H1 (cell line): ENCODE results near the gene CHMP4B. TPM values are rescaled to one million over a fixed set of nuclear protein-coding genes. Genes with fewer than 3 reads are reported as not detected.

Experiments used
- CTCF ChIA-PET: fragments of 300-600 bp; sonication (Branson Sonifier 250); formaldehyde crosslinking; loops from one replicate; lab custom pipeline; 2021; ENCODE audit not compliant: partially characterized antibody; lab: Charles Lee
- POLR2A ChIA-PET: fragments of 300-600 bp; sonication (Branson Sonifier 250); formaldehyde crosslinking; loops from one replicate; lab custom pipeline; 2021; ENCODE audit warnings: inconsistent platforms; ENCODE audit not compliant: partially characterized antibody; lab: Charles Lee
- DNase-seq, 2 experiments: peaks; one replicate each; pipeline versions ENCODE4 v3.0.0 to v3.0.0-alpha.2; 2010 to 2022; ENCODE audit warnings: low spot score in 2 of 2, low read depth in 1 of 2, mixed read lengths in 1 of 2
- FAIRE-seq: peaks from 2 replicates; lab custom pipeline; 2011; peaks lifted over from hg19 to GRCh38; lab: Jason Lieb, UNC
- H2AFZ ChIP-seq: 2 replicates; pipeline ENCODE4 v1.8.1; 2012; ENCODE audit warnings: low read length, inconsistent platforms
- H2AK5ac ChIP-seq: 2 replicates; pipeline ENCODE4 v1.6.1; 2013; ENCODE audit warnings: low read depth, low read length
- H2BK120ac ChIP-seq: replicated peaks from 2 replicates; pipeline ENCODE3; 2013; ENCODE audit warnings: low read depth, low read length, inconsistent platforms
- H2BK12ac ChIP-seq: 2 replicates; pipeline ENCODE4 v1.6.1; 2013; ENCODE audit warnings: low read depth, low read length
- H2BK15ac ChIP-seq: 2 replicates; pipeline ENCODE4 v1.6.1; 2013; ENCODE audit warnings: low read length
- H2BK20ac ChIP-seq: 2 replicates; pipeline ENCODE4 v1.6.1; 2013; ENCODE audit warnings: low read length
- H2BK5ac ChIP-seq: 2 replicates; pipeline ENCODE4 v1.6.1; 2013; ENCODE audit warnings: low read depth, low read length
- H3K14ac ChIP-seq: 2 replicates; pipeline ENCODE4 v1.6.1; 2013; ENCODE audit warnings: inconsistent platforms; ENCODE audit not compliant: insufficient read length
- H3K18ac ChIP-seq: 2 replicates; pipeline ENCODE4 v1.6.1; 2013; ENCODE audit warnings: low read length; ENCODE audit errors: extremely low read depth
- H3K23ac ChIP-seq: 2 replicates; pipeline ENCODE4 v1.6.1; 2013; ENCODE audit warnings: inconsistent platforms; ENCODE audit not compliant: insufficient read length
- H3K23me2 ChIP-seq: 2 replicates; pipeline ENCODE4 v1.6.1; 2013; ENCODE audit warnings: low read depth, low read length
- H3K27ac ChIP-seq: 2 replicates; pipeline ENCODE4 v1.6.1; 2011; ENCODE audit warnings: low read depth, low read length, inconsistent platforms
- H3K27me3 ChIP-seq, 4 experiments: replicated peaks in 1 of 4; 1 replicate in 1 of 4; 2 replicates in 3 of 4; pipeline versions ENCODE4 v1.6.1 to v1.8.1; 2011 to 2013; ENCODE audit warnings: low read length in 3 of 4, mild to moderate bottlenecking in 3 of 4, inconsistent platforms in 2 of 4, mixed read lengths in 2 of 4, moderate library complexity in 1 of 4; ENCODE audit not compliant: control insufficient read depth in 3 of 4, insufficient read depth in 3 of 4; ENCODE audit errors: extremely low read depth in 1 of 4
- H3K36me3 ChIP-seq, 4 experiments: 2 replicates each; pipeline versions ENCODE4 v1.6.1 to v1.8.1; 2011 to 2013; ENCODE audit warnings: mild to moderate bottlenecking in 4 of 4, low read length in 3 of 4, moderate library complexity in 2 of 4, control low read depth in 1 of 4, inconsistent platforms in 1 of 4; ENCODE audit not compliant: insufficient read depth in 4 of 4, control insufficient read depth in 2 of 4
- H3K4ac ChIP-seq: replicated peaks from 2 replicates; pipeline ENCODE3; 2013; ENCODE audit warnings: low read length, low read depth, mixed read lengths, inconsistent platforms; ENCODE audit not compliant: insufficient read length
- H3K4me1 ChIP-seq, 4 experiments: replicated peaks in 1 of 4; 1 replicate in 1 of 4; 2 replicates in 3 of 4; pipeline versions ENCODE4 v1.6.1 to v1.8.1; 2011 to 2013; ENCODE audit warnings: low read length in 3 of 4, inconsistent platforms in 2 of 4, mixed read lengths in 1 of 4; ENCODE audit not compliant: insufficient read depth in 4 of 4, control insufficient read depth in 3 of 4
- H3K4me2 ChIP-seq, 2 experiments: 2 replicates each; pipeline versions ENCODE4 v1.6.1 to v1.8.1; 2011 to 2013; ENCODE audit warnings: low read depth in 2 of 2, low read length in 2 of 2, control low read depth in 1 of 2, inconsistent platforms in 1 of 2, mild to moderate bottlenecking in 1 of 2; ENCODE audit not compliant: insufficient read depth in 1 of 2
- H3K4me3 ChIP-seq, 4 experiments: fragments of 200-600, 300-600 bp in 1 of 4; sonication (generic), shearing (Covaris generic), sonication (Bioruptor Twin) in 1 of 4; 2 replicates each; pipeline versions ENCODE4 v1.5.1 to v1.8.1; 2011 to 2016; ENCODE audit warnings: low read length in 4 of 4, low read depth in 3 of 4, control low read depth in 2 of 4, inconsistent platforms in 2 of 4, mild to moderate bottlenecking in 2 of 4, mixed read lengths in 1 of 4, moderate library complexity in 1 of 4; ENCODE audit not compliant: insufficient read depth in 2 of 4; ENCODE audit errors: extremely low read depth in 1 of 4
- H3K56ac ChIP-seq: replicated peaks from 2 replicates; pipeline ENCODE3; 2013; ENCODE audit warnings: low read depth, mild to moderate bottlenecking, mixed read lengths, low read length, inconsistent platforms; ENCODE audit not compliant: insufficient read length
- H3K79me1 ChIP-seq: 2 replicates; pipeline ENCODE4 v1.6.1; 2013; ENCODE audit warnings: low read depth, low read length, control low read depth
- H3K79me2 ChIP-seq, 2 experiments: 2 replicates each; pipeline versions ENCODE4 v1.6.1 to v1.8.1; 2012 to 2013; ENCODE audit warnings: low read length in 2 of 2, mild to moderate bottlenecking in 2 of 2, inconsistent platforms in 1 of 2; ENCODE audit not compliant: insufficient read depth in 2 of 2, control insufficient read depth in 1 of 2
- H3K9ac ChIP-seq, 4 experiments: replicated peaks in 1 of 4; 1 replicate in 1 of 4; 2 replicates in 3 of 4; pipeline versions ENCODE4 v1.6.1 to v1.8.1; 2011 to 2013; ENCODE audit warnings: low read depth in 3 of 4, low read length in 3 of 4, control low read depth in 2 of 4, mild to moderate bottlenecking in 2 of 4, moderate library complexity in 2 of 4, inconsistent platforms in 1 of 4; ENCODE audit errors: extremely low read depth in 1 of 4
- H3K9me3 ChIP-seq, 2 experiments: 2 replicates each; pipeline versions ENCODE4 v1.6.1 to v1.8.1; 2012 to 2013; ENCODE audit warnings: mild to moderate bottlenecking in 2 of 2, moderate library complexity in 2 of 2, control low read depth in 1 of 2, inconsistent platforms in 1 of 2, low read depth in 1 of 2, low read length in 1 of 2, mixed read lengths in 1 of 2; ENCODE audit not compliant: insufficient read depth in 2 of 2
- H4K20me1 ChIP-seq, 2 experiments: replicated peaks in 1 of 2; 2 replicates each; pipeline versions ENCODE3 to v1.8.1; 2011 to 2013; ENCODE audit warnings: inconsistent platforms in 2 of 2, low read length in 2 of 2, mild to moderate bottlenecking in 1 of 2; ENCODE audit not compliant: insufficient read depth in 2 of 2, control insufficient read depth in 1 of 2
- H4K5ac ChIP-seq: 2 replicates; pipeline ENCODE4 v1.6.1; 2013; ENCODE audit warnings: low read length, low read depth, mixed read lengths, inconsistent platforms; ENCODE audit not compliant: insufficient read length
- H4K8ac ChIP-seq: 2 replicates; pipeline ENCODE4 v1.8.0; 2013; ENCODE audit warnings: mild to moderate bottlenecking, moderate library complexity, low read length, inconsistent platforms; ENCODE audit not compliant: insufficient read depth; ENCODE audit errors: extremely low read depth
- H4K91ac ChIP-seq: replicated peaks from 2 replicates; pipeline ENCODE3; 2013; ENCODE audit warnings: low read length, mixed read lengths, inconsistent platforms; ENCODE audit not compliant: insufficient read length
- BCL11A ChIP-seq, 2 experiments: IDR thresholded peaks; one replicate each; pipeline ENCODE4 v1.6.1; 2011; ENCODE audit warnings: low read depth in 2 of 2, low read length in 2 of 2, mild to moderate bottlenecking in 2 of 2
- CTCF ChIP-seq, 3 experiments: IDR thresholded peaks; 1 replicate in 2 of 3; 2 replicates in 1 of 3; pipeline versions ENCODE4 v1.5.1 to v1.6.1; 2011; ENCODE audit warnings: low read length in 3 of 3, mild to moderate bottlenecking in 3 of 3, inconsistent platforms in 2 of 3, low read depth in 1 of 3, moderate library complexity in 1 of 3; ENCODE audit not compliant: insufficient read depth in 1 of 3; ENCODE audit errors: control extremely low read depth in 1 of 3
- HDAC6 ChIP-seq: IDR thresholded peaks from one replicate; pipeline ENCODE4 v1.7.1; 2012; ENCODE audit warnings: low read depth, mild to moderate bottlenecking, inconsistent platforms, low read length, moderate library complexity
- JUN ChIP-seq: IDR thresholded peaks from 2 replicates; pipeline ENCODE4 v1.6.1; 2011; ENCODE audit warnings: low read depth, mild to moderate bottlenecking, improper control_type of control experiment, low read length
- KDM5A ChIP-seq: fragments of 200-600 bp; IDR thresholded peaks from 2 replicates; pipeline ENCODE4 v1.7.1; 2012; ENCODE audit warnings: mild to moderate bottlenecking, low read length, inconsistent platforms, mixed read lengths
- POLR2AphosphoS5 ChIP-seq: IDR thresholded peaks from 2 replicates; pipeline ENCODE4 v1.6.1; 2011; ENCODE audit warnings: low read depth, low read length
- SIX5 ChIP-seq: IDR thresholded peaks from 2 replicates; pipeline ENCODE4 v1.6.1; 2011; ENCODE audit warnings: mild to moderate bottlenecking, low read depth, low read length
- SP2 ChIP-seq: IDR thresholded peaks from 2 replicates; pipeline ENCODE4 v1.6.1; 2012; ENCODE audit warnings: mild to moderate bottlenecking, low read length, inconsistent platforms
- TCF12 ChIP-seq: IDR thresholded peaks from 2 replicates; pipeline ENCODE4 v1.6.1; 2011; ENCODE audit warnings: low read depth, mild to moderate bottlenecking, low read length
- TEAD4 ChIP-seq: IDR thresholded peaks from 2 replicates; pipeline ENCODE4 v1.6.1; 2012; ENCODE audit warnings: low read depth, low read length, inconsistent platforms, mixed read lengths
- WGBS, 2 experiments: shearing (Covaris generic) in 1 of 2; methylation state at CpG; one replicate each; pipeline versions ENCODE4 v1.1.6 to v1.1.7; 2013 to 2015; ENCODE audit warnings: low lambda C conversion rate in 2 of 2, mixed read lengths in 2 of 2, inconsistent platforms in 1 of 2, low coverage in 1 of 2, missing lambda C conversion rate in 1 of 2; ENCODE audit not compliant: insufficient replicate concordance in 2 of 2, insufficient coverage in 1 of 2, insufficient read length in 1 of 2; ENCODE audit errors: extremely low coverage in 1 of 2, missing lambda C conversion rate in 1 of 2; 5-methylcytosine and 5-hydroxymethylcytosine counted together
- polyA plus RNA-seq, 7 experiments: library from polyadenylated mRNA; depleted of rRNA in 3 of 7; stranded (reverse) in 5 of 7; unstranded in 2 of 7; fragments of >200 nt in 5 of 7; fragments of 200-250 nt in 2 of 7; gene quantifications; 1 replicate in 5 of 7; 2 replicates in 1 of 7; 4 replicates in 1 of 7; pipeline versions ENCODE4 v1.2.1 to v1.2.3, GENCODE V29; 2011 to 2013; ENCODE audit warnings: missing spikeins in 2 of 7, mixed read lengths in 2 of 7
- total RNA-seq: library from RNA; stranded (reverse); fragmentation: NEBNext Ultra II Directional; extraction: Animal tissue kit (Norgen Biotek cat#: 25700); gene quantifications from 2 replicates; pipeline ENCODE4 v1.2.1, GENCODE V29; 2021

The CHMP4B gene
- total and polyA plus RNA-seq, 2 of the 8 experiments (the other 6 are each of a cell fraction or from before 2014, with no cell fraction given): 38.6 to 66.3 TPM

- FAIRE-seq (no peak), DNase-seq (no peak)
- Histone ChIP-seq H2BK15ac (no peak overlapping the region), H2BK5ac (no peak overlapping the region), H4K91ac (no peak overlapping the region), H3K79me1 (no peaks in the 10 kb centered on the region), H4K5ac (no peak overlapping the region), H3K4me3 (no peak overlapping the region), H3K79me2 (no peaks in the 10 kb centered on the region), H3K36me3 (peaks cover 0 to 11% (median 6%) of the 10 kb centered on the region in 4 experiments; a peak in 5 of 8 replicates), H2BK120ac (no peak overlapping the region), H2AFZ (no peak overlapping the region), H2BK20ac (no peak overlapping the region), H3K56ac (no peak overlapping the region), H3K4me1 (peaks cover 0 to 5% (median 4%) of the 10 kb centered on the region in 4 experiments; a peak in 4 of 7 replicates), H4K20me1 (no peaks in the 10 kb centered on the region), H3K27ac (no peak overlapping the region), H3K23ac (no peak overlapping the region), H3K27me3 (no peaks in the 10 kb centered on the region), H3K9me3 (no peaks in the 10 kb centered on the region), H3K23me2 (no peaks in the 10 kb centered on the region), H3K4me2 (no peak overlapping the region), H2AK5ac (no peak overlapping the region), H4K8ac (no peak overlapping the region), H3K14ac (no peak overlapping the region), H3K9ac (no peak overlapping the region), H3K4ac (no peak overlapping the region), H2BK12ac (no peak overlapping the region), H3K18ac (no peak overlapping the region)
- POLR2A ChIA-PET: interaction anchor here (1.0 to 1.8 kb wide), 4 partner anchors 8 to 253 kb away, joined by 3 to 7 read pairs (median 4); partner anchors contain the start of gene EIF2S2
- CTCF ChIA-PET: interaction anchor here (0.6 to 7.3 kb wide), 9 partner anchors 9 to 787 kb away, joined by 3 to 51 read pairs (median 6); no protein-coding TSS in a partner anchor
- 91% methylated on average over 4 of the region's 4 CpGs; no CpG with 5 or more reads in 1 of the 2 experiments for WGBS, 2 experiments
- TF ChIP-seq HDAC6 (no peak), POLR2AphosphoS5 (no peak), KDM5A (no peak), SIX5 (no peak), TCF12 (no peak), SP2 (no peak), BCL11A (IDR thresholded peaks at IDR 0.05; ENCODE audit: low read depth in 2 of 2, low read length in 2 of 2) (no peak), CTCF (IDR thresholded peaks at IDR 0.05; ENCODE audit: control extremely low read depth in 1 of 3, insufficient read depth in 1 of 3, low read depth in 1 of 3, low read length in 3 of 3) (no peak), TEAD4 (no peak), JUN (no peak)
These were observed 47.5 kb downstream of the CHMP4B start for GRCh38 chr20:33858666-33859065.
